ENCODE measurements around the gene ADSS2. TPM values are rescaled to one million over a fixed set of nuclear protein-coding genes. Genes with fewer than 3 reads are reported as not detected.
A peak's percentile ranks its signal among the peaks of the same experiment; 100 is the strongest.
"Not testable (repeated sequence)": the region's sequence is repeated elsewhere in the genome, so short reads cannot be mapped to it uniquely, and the experiment has no call there.

ADSS2 gene
- polyA plus RNA-seq (2011; rRNA removed) = 43.9 and 74.3 TPM in 2 replicates
- polyA plus RNA-seq (2012; cell fraction: cytosol; rRNA removed) = 21.9 and 22.1 TPM in 2 replicates
- 11.3 and 12.2 TPM in 2 replicates for polyA plus RNA-seq (2012; cell fraction: nucleus; rRNA removed)
- polyA plus RNA-seq (2017; fragmentation: RNase III; extraction: RNeasy Plus Mini Kit Qiagen cat#74134 plus additional on column Dnase treatment) = 42.4 to 46.1 TPM (median 45.2 TPM) in 3 replicates
- 10.6 and 11.0 TPM in 2 replicates for polyA minus RNA-seq (2011; rRNA and poly(A)+ RNA removed)

GRCh38 chr1:244451539-244451950, at the start of gene ADSS2:
TSS of gene ADSS2 (minus strand) at chr1:244451909. CDS start at chr1:244451817, 92 bp downstream.
- DNase-seq (ENCODE audit: low read depth in 1 of 2, low spot score in 1 of 2) = peak in 1 of 2 experiments; percentile 22
- Histone ChIP-seq H3K4me1 (peaks cover 43% of the 10 kb centered on the region), H3K9me3 (no peaks in the 10 kb centered on the region), H3K4me3 (peak within 1 kb of the TSS; percentile 94), H3K4me2 (peak within 1 kb of the TSS; percentile 89), H3K27ac (peak within 1 kb of the TSS; percentile 97 to 99)
- ChIA-PET CTCF (no interaction called here), POLR2A (interaction anchor here (0.7 to 1.0 kb wide), 2 partner anchors 10 to 149 kb away, joined by 3 to 7 read pairs; partner anchors contain the start of gene CATSPERE)
- WGBS (ENCODE audit: missing lambda C conversion rate) = under 1% methylated on average over 17 of the region's 45 CpGs
- TF ChIP-seq ESRRA (IDR thresholded peaks at IDR 0.05; ENCODE audit: borderline replicate concordance, low read length) (no peak), BCL3 (IDR thresholded peaks at IDR 0.05) (peak; percentile 83; the same call in 2 of the 3 replicates), ZC3H11A (IDR thresholded peaks at IDR 0.05) (no peak), JUNB (IDR thresholded peaks at IDR 0.05) (no peak), E2F6 (IDR thresholded peaks at IDR 0.05; ENCODE audit: borderline replicate concordance, low read depth) (peak; percentile 21; the same call in 1 of the 2 replicates), KDM1A (IDR thresholded peaks at IDR 0.05; ENCODE audit: low read depth) (no peak), EP300 (IDR thresholded peaks at IDR 0.05) (no peak), JUN (IDR thresholded peaks at IDR 0.05) (peak in 1 of 2 experiments; percentile 90; a peak in 3 of 5 replicates), CHD2 (IDR thresholded peaks at IDR 0.05; ENCODE audit: low read length, partially characterized antibody) (no peak), POLR2A (IDR thresholded peaks at IDR 0.05; ENCODE audit: low read length) (peak; percentile 93), PHF8 (IDR thresholded peaks at IDR 0.05; ENCODE audit: borderline replicate concordance, low read depth) (peak; percentile 87), EHF (CRISPR knock-in tag; IDR thresholded peaks at IDR 0.05) (no peak), MAFK (IDR thresholded peaks at IDR 0.05; ENCODE audit: partially characterized antibody) (no peak), MAX (IDR thresholded peaks at IDR 0.05) (peak; percentile 69; the same call in 1 of the 2 replicates)
- FAIRE-seq = no peak
- no peak for ATAC-seq

- H3K4me1 ChIP-seq; POLR2A ChIA-PET; DNase-seq (ENCODE audit: low read depth in 1 of 2, low spot score in 1 of 2); ATAC-seq; H3K4me2 ChIP-seq; H3K4me3 ChIP-seq; FAIRE-seq; CTCF ChIA-PET; H3K9me3 ChIP-seq; H3K27ac ChIP-seq: not testable (repeated sequence)
- 9% methylated on average over 4 of the region's 4 CpGs for WGBS (ENCODE audit: missing lambda C conversion rate)
Measured at GRCh38 chr1:244500515-244500914, 48.8 kb upstream of the ADSS2 start.

GRCh38 chr1:244499484-244499883, 47.8 kb upstream of the ADSS2 start:
- H3K4me1 ChIP-seq, FAIRE-seq, CTCF ChIA-PET: not testable (repeated sequence)

GRCh38 chr1:244497805-244498204, 46.1 kb upstream of the ADSS2 start:
- 8% methylated on average over 1 of the region's 1 CpG for WGBS (ENCODE audit: missing lambda C conversion rate)
- ATAC-seq = no peak
- no peak for FAIRE-seq
- no peaks in the 10 kb centered on the region for H3K4me1 ChIP-seq
- H3K4me2 ChIP-seq = no peak overlapping the region
- no peak overlapping the region for H3K4me3 ChIP-seq
- TF ChIP-seq BCL3 (IDR thresholded peaks at IDR 0.05) (no peak), RFX5 (IDR thresholded peaks at IDR 0.05) (no peak), HOXB5 (CRISPR knock-in tag; IDR thresholded peaks at IDR 0.05) (no peak), RCOR1 (IDR thresholded peaks at IDR 0.05; ENCODE audit: low read depth, low read length) (no peak), ZC3H11A (IDR thresholded peaks at IDR 0.05) (no peak), PHF8 (IDR thresholded peaks at IDR 0.05; ENCODE audit: borderline replicate concordance, low read depth) (no peak), CHD4 (IDR thresholded peaks at IDR 0.05; ENCODE audit: borderline replicate concordance) (no peak), MAFK (IDR thresholded peaks at IDR 0.05; ENCODE audit: partially characterized antibody) (no peak), POLR2AphosphoS2 (conservative IDR thresholded peaks at IDR 0.05; ENCODE audit: low read length) (no peak)
- CTCF ChIA-PET = no interaction called here
- H3K9me3 ChIP-seq = no peaks in the 10 kb centered on the region
- no peak overlapping the region for H3K27ac ChIP-seq
- POLR2A ChIA-PET = no interaction called here
- DNase-seq (ENCODE audit: low read depth in 1 of 2, low spot score in 1 of 2) = no peak

More at GRCh38 chr1:244499484-244499883, 47.8 kb upstream of the ADSS2 start:
- H3K9me3 ChIP-seq; H3K27ac ChIP-seq; H3K4me3 ChIP-seq; H3K4me2 ChIP-seq; DNase-seq (ENCODE audit: low read depth in 1 of 2, low spot score in 1 of 2); POLR2A ChIA-PET; ATAC-seq: not testable (repeated sequence)
- 3% methylated on average over 2 of the region's 2 CpGs for WGBS (ENCODE audit: missing lambda C conversion rate)
